DND-41 (cell line): ENCODE measurements around the gene SNX2.

Experiments
- ATAC-seq: fragments of 200-7000 bp; cut with Tn5 transposase; 3 replicates; pipeline ENCODE4 v1.9.1; 2021; ENCODE audit warnings: low read depth; ENCODE audit not compliant: insufficient read depth
- DNase-seq: peaks from one replicate; pipeline ENCODE4 v3.0.0-alpha.2; 2020
- H2AFZ ChIP-seq: 2 replicates; pipeline ENCODE4 v1.6.0; 2012; ENCODE audit warnings: low read depth, low read length
- H3K27ac ChIP-seq: 2 replicates; pipeline ENCODE4 v1.5.1; 2012; ENCODE audit warnings: low read length, inconsistent platforms
- H3K27me3 ChIP-seq: fragments of 200-600 bp; sonication (generic); 2 replicates; pipeline ENCODE4 v1.6.0; 2012; ENCODE audit warnings: low read length, mild to moderate bottlenecking, inconsistent platforms; ENCODE audit not compliant: insufficient read depth, poor library complexity
- H3K36me3 ChIP-seq: 2 replicates; pipeline ENCODE4 v1.5.1; 2012; ENCODE audit warnings: low read length, inconsistent platforms; ENCODE audit not compliant: insufficient read depth
- H3K4me1 ChIP-seq: 2 replicates; pipeline ENCODE4 v1.5.1; 2012; ENCODE audit warnings: mild to moderate bottlenecking, low read length; ENCODE audit not compliant: insufficient read depth
- H3K4me2 ChIP-seq: 2 replicates; pipeline ENCODE4 v1.6.0; 2012; ENCODE audit warnings: mild to moderate bottlenecking, moderate library complexity, low read length, inconsistent platforms; ENCODE audit not compliant: insufficient read depth
- H3K4me3 ChIP-seq, 2 experiments: fragments of 200-600 bp in 1 of 2; shearing (Covaris generic) in 1 of 2; 2 replicates each; pipeline ENCODE4 v1.5.1; 2012 to 2016; ENCODE audit warnings: inconsistent platforms in 2 of 2, low read length in 2 of 2, mild to moderate bottlenecking in 2 of 2, low read depth in 1 of 2, moderate library complexity in 1 of 2
- H3K79me2 ChIP-seq: 2 replicates; pipeline ENCODE4 v1.6.0; 2012; ENCODE audit warnings: low read length, inconsistent platforms; ENCODE audit not compliant: insufficient read depth
- H3K9ac ChIP-seq: 2 replicates; pipeline ENCODE4 v1.6.0; 2012; ENCODE audit warnings: low read depth, mild to moderate bottlenecking, inconsistent platforms, low read length, moderate library complexity
- H3K9me3 ChIP-seq: 2 replicates; pipeline ENCODE4 v1.5.1; 2012; ENCODE audit warnings: low read length, moderate library complexity, mild to moderate bottlenecking, inconsistent platforms; ENCODE audit not compliant: insufficient read depth, severe bottlenecking
- H4K20me1 ChIP-seq: 2 replicates; pipeline ENCODE4 v1.6.0; 2012; ENCODE audit warnings: low read length; ENCODE audit not compliant: insufficient read depth
- EZH2 ChIP-seq: IDR thresholded peaks from 3 replicates; pipeline ENCODE4 v1.6.1; 2012; ENCODE audit warnings: borderline replicate concordance, low read depth, mild to moderate bottlenecking, moderate library complexity, low read length, inconsistent platforms; ENCODE audit not compliant: severe bottlenecking
- TF ChIP-seq, protein P1 (sequence below): IDR thresholded peaks from 2 replicates; pipeline ENCODE4 v1.5.1; 2012; ENCODE audit warnings: borderline replicate concordance, low read length, moderate library complexity, mild to moderate bottlenecking; ENCODE audit not compliant: poor library complexity, severe bottlenecking; ENCODE audit errors: extremely low read depth

Gene SNX2

DNA sequence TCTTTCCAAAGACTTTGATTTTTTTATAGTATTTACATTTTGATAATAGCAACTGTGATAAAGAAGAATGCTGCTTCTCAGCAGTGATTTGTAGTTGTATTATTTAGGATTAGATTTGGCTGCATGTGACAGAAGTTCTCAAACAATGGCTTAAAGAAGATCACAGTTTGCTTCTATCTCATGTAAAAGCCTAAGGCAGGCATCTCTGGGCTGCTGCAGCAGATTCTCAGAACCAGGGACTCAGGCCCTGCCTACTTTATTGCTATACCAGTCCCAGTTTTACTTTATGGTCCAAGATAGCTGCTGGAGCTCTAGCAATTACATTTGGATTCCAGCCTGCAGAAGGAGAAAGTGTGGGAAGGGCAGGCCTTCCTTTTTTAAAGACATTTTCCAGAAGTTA is 8.8 kb upstream of the SNX2 start:
- H3K27ac ChIP-seq: no peak overlapping the region
- no peak overlapping the region for H2AFZ ChIP-seq
- H3K79me2 ChIP-seq: no peaks in the 10 kb centered on the region
- DNase-seq: no peak
- no peak overlapping the region for H3K9ac ChIP-seq
- H3K4me2 ChIP-seq: no peak overlapping the region
- no peaks in the 10 kb centered on the region for H3K9me3 ChIP-seq
- no peaks in the 10 kb centered on the region for H4K20me1 ChIP-seq
- H3K4me1 ChIP-seq: no peaks in the 10 kb centered on the region
- no peak overlapping the region for H3K4me3 ChIP-seq
- peaks cover 8% of the 10 kb centered on the region for H3K27me3 ChIP-seq
- no peaks in the 10 kb centered on the region for H3K36me3 ChIP-seq
- no peak for ATAC-seq
- TF ChIP-seq EZH2: no peak
- TF ChIP-seq, protein P1, sequence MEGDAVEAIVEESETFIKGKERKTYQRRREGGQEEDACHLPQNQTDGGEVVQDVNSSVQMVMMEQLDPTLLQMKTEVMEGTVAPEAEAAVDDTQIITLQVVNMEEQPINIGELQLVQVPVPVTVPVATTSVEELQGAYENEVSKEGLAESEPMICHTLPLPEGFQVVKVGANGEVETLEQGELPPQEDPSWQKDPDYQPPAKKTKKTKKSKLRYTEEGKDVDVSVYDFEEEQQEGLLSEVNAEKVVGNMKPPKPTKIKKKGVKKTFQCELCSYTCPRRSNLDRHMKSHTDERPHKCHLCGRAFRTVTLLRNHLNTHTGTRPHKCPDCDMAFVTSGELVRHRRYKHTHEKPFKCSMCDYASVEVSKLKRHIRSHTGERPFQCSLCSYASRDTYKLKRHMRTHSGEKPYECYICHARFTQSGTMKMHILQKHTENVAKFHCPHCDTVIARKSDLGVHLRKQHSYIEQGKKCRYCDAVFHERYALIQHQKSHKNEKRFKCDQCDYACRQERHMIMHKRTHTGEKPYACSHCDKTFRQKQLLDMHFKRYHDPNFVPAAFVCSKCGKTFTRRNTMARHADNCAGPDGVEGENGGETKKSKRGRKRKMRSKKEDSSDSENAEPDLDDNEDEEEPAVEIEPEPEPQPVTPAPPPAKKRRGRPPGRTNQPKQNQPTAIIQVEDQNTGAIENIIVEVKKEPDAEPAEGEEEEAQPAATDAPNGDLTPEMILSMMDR: no peak

- Histone ChIP-seq H3K27ac (no peak overlapping the region), H3K4me3 (no peak overlapping the region), H3K27me3 (peaks cover 8% of the 10 kb centered on the region), H3K79me2 (peaks cover 6% of the 10 kb centered on the region), H3K4me1 (peaks cover 7% of the 10 kb centered on the region), H4K20me1 (no peaks in the 10 kb centered on the region; the same call in 1 of the 2 replicates), H3K9me3 (no peaks in the 10 kb centered on the region), H3K9ac (no peak overlapping the region), H3K4me2 (no peak overlapping the region), H3K36me3 (peaks cover 5% of the 10 kb centered on the region; the same call in 1 of the 2 replicates), H2AFZ (no peak overlapping the region)
- no peak for ATAC-seq
- no peak for TF ChIP-seq EZH2
- TF ChIP-seq, protein P1: no peak
- no peak for DNase-seq
Observed at GRCh38 chr5:122770477-122770876, 4.4 kb upstream of the SNX2 start.

DNA sequence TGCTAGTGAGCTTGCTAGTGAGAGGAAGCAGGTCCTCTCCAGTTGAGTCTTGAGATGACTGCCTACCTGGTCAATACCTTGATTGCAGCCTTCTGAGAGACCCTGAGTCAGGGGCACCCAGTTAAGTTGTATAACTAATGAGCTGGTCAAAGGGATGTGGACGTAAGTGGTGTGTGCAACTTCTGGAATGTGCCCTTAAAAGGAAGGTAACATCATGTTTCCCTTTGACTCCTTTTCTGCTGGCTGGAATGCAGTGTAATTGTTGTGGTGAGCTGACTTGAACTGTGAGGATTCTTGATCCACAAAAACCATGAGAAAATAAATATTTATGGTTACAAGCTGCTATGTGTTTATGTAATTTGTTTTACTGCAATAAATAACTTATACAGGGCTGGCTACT is 2.4 kb upstream of the SNX2 start:
- H3K36me3 ChIP-seq: peaks cover 5% of the 10 kb centered on the region; the same call in 1 of the 2 replicates
- no peak for DNase-seq

More for the DNA sequence above, 2.4 kb upstream of the SNX2 start:
- TF ChIP-seq EZH2: no peak
- TF ChIP-seq, protein P1: no peak
- no peak overlapping the region for H3K27ac ChIP-seq
- no peak for ATAC-seq
- no peak overlapping the region for H3K9ac ChIP-seq
- H3K4me1 ChIP-seq: peaks cover 23% of the 10 kb centered on the region
- no peak overlapping the region for H3K4me2 ChIP-seq
- H3K4me3 ChIP-seq: no peak overlapping the region
- H4K20me1 ChIP-seq: peaks cover 3% of the 10 kb centered on the region
- no peaks in the 10 kb centered on the region for H3K9me3 ChIP-seq
- no peak overlapping the region for H2AFZ ChIP-seq
- peaks cover 8% of the 10 kb centered on the region for H3K27me3 ChIP-seq
- H3K79me2 ChIP-seq: peaks cover 25% of the 10 kb centered on the region
